Sigmoid colon (tissue), 4 donors: ENCODE measurements around the gene NCS1.

Source experiments
- CTCF ChIP-seq, 4 experiments: fragments of 450-650 bp in 3 of 4; fragments of 200-600 bp in 1 of 4; IDR thresholded peaks; one replicate each; pipeline ENCODE4 v1.5.1; 2016 to 2019; ENCODE audit warnings: antibody characterized with exemption in 4 of 4, mild to moderate bottlenecking in 3 of 4, moderate library complexity in 2 of 4
- EP300 ChIP-seq, 4 donors: sonication (generic); formaldehyde crosslinking; IDR thresholded peaks; one replicate each; pipeline ENCODE4 v1.6.1; 2017; ENCODE audit warnings: antibody characterized with exemption in 4 of 4
- POLR2A ChIP-seq, 2 donors: fragments of 450-650 bp; IDR thresholded peaks; one replicate each; pipeline ENCODE4 v1.6.1; 2016; ENCODE audit warnings: antibody characterized with exemption in 2 of 2, mild to moderate bottlenecking in 2 of 2, moderate library complexity in 2 of 2
- POLR2AphosphoS5 ChIP-seq, 4 donors: sonication (generic); formaldehyde crosslinking; IDR thresholded peaks; one replicate each; pipeline ENCODE4 v1.6.1; 2017; ENCODE audit warnings: antibody characterized with exemption in 4 of 4

- TF ChIP-seq CTCF (IDR thresholded peaks at IDR 0.05) (no peak), POLR2AphosphoS5 (IDR thresholded peaks at IDR 0.05) (no peak), POLR2A (IDR thresholded peaks at IDR 0.05) (no peak), EP300 (IDR thresholded peaks at IDR 0.05) (no peak)
Measured at GRCh38 chr9:130165579-130165978, 6.6 kb upstream of the NCS1 start.
